Right lobe of liver (tissue), 6 donors: Measurements from ENCODE around the gene TAX1BP3. TPM values are rescaled to one million over a fixed set of nuclear protein-coding genes. Genes with fewer than 3 reads are reported as not detected.
"Not testable (repeated sequence)": the region's sequence is repeated elsewhere in the genome, so short reads cannot be mapped to it uniquely, and the experiment has no call there.

Source experiments
- ATAC-seq, 4 donors: fragments of 200-7000 bp; cut with Tn5 transposase; one replicate each; pipeline ENCODE4 v1.9.1; 2020; ENCODE audit warnings: mild to moderate bottlenecking in 4 of 4, moderate library complexity in 4 of 4
- DNase-seq, 3 donors: peaks; one replicate each; pipeline ENCODE4 v3.0.0-alpha.2; 2020
- H3K27ac ChIP-seq, 3 donors: fragments of 200-600 bp; one replicate each; pipeline ENCODE4 v1.8.0; 2022
- H3K27me3 ChIP-seq, 2 donors: fragments of 200-600 bp; one replicate each; pipeline ENCODE4 v1.8.0; 2022
- H3K36me3 ChIP-seq, 4 donors: fragments of 200-600 bp; sonication (generic) in 1 of 4; one replicate each; pipeline versions ENCODE4 v1.5.1 to v1.8.0; 2017 to 2022; ENCODE audit warnings: control low read depth in 1 of 4
- H3K4me1 ChIP-seq, 4 donors: fragments of 200-600 bp; sonication (generic) in 1 of 4; one replicate each; pipeline versions ENCODE4 v1.5.1 to v1.8.0; 2017 to 2022; ENCODE audit warnings: control low read depth in 1 of 4
- H3K4me3 ChIP-seq, 3 donors: fragments of 200-600 bp; one replicate each; pipeline ENCODE4 v1.8.0; 2022
- H3K9me3 ChIP-seq, 4 donors: fragments of 200-600 bp; sonication (generic) in 1 of 4; one replicate each; pipeline versions ENCODE4 v1.5.1 to v1.8.0; 2017 to 2022; ENCODE audit warnings: control low read depth in 1 of 4
- POLR2A ChIP-seq: fragments of 450-650 bp; IDR thresholded peaks from one replicate; pipeline ENCODE4 v1.6.1; 2017; ENCODE audit warnings: antibody characterized with exemption, mild to moderate bottlenecking
- WGBS: methylation state at CpG from one replicate; pipeline ENCODE4 v1.1.6; 2018; ENCODE audit warnings: low coverage, low lambda C conversion rate; ENCODE audit not compliant: insufficient coverage; ENCODE audit errors: missing lambda C conversion rate; 5-methylcytosine and 5-hydroxymethylcytosine counted together
- intact Hi-C, 2 donors: fragments of 100-400 bp; cut with DNase I; formaldehyde crosslinking; loops; one replicate each; pipeline versions ENCODE4 v1.11.2 to v1.14.1; 2022
- total RNA-seq, 6 experiments: library from RNA; depleted of rRNA in 2 of 6; stranded (reverse); fragments of >200 nt in 2 of 6; fragmentation: NEBNext Ultra II Directional in 3 of 6; extraction: Animal tissue kit (Norgen Biotek cat#: 25700) in 3 of 6; gene quantifications; one replicate each; pipeline versions ENCODE4 v1.1.0 to v1.2.4, GENCODE V29; 2016 to 2023
- TF ChIP-seq, protein P1 (sequence below), 4 donors: fragments of 200-600 bp in 3 of 4; fragments of 450-650 bp in 1 of 4; IDR thresholded peaks; one replicate each; pipeline versions ENCODE4 v1.5.1 to v1.8.0; 2016 to 2022; ENCODE audit warnings: antibody characterized with exemption in 4 of 4, mild to moderate bottlenecking in 2 of 4
- donor health status: DM: no; HTN: yes; CAD: no.
- donor health status: DM: no; HTN: no; CAD: no.
- donor health status: DM: no; HTN: no; CAD: no.
- donor health status: DM: no; HTN: yes; CAD: no.
- donor health status: DM: no; HTN: yes; CAD: no.

Gene TAX1BP3
- total RNA-seq, 6 experiments from 2014 or later = 8.1 to 60.9 (median 34.7) TPM

- no peak for TF ChIP-seq POLR2A
- TF ChIP-seq, protein P1, sequence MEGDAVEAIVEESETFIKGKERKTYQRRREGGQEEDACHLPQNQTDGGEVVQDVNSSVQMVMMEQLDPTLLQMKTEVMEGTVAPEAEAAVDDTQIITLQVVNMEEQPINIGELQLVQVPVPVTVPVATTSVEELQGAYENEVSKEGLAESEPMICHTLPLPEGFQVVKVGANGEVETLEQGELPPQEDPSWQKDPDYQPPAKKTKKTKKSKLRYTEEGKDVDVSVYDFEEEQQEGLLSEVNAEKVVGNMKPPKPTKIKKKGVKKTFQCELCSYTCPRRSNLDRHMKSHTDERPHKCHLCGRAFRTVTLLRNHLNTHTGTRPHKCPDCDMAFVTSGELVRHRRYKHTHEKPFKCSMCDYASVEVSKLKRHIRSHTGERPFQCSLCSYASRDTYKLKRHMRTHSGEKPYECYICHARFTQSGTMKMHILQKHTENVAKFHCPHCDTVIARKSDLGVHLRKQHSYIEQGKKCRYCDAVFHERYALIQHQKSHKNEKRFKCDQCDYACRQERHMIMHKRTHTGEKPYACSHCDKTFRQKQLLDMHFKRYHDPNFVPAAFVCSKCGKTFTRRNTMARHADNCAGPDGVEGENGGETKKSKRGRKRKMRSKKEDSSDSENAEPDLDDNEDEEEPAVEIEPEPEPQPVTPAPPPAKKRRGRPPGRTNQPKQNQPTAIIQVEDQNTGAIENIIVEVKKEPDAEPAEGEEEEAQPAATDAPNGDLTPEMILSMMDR (IDR thresholded peaks at IDR 0.05) = no peak
- 55% methylated on average over 3 of the region's 3 CpGs for WGBS
Observed at GRCh38 chr17:3708366-3708765, 40.0 kb upstream of the TAX1BP3 start.

DNA sequence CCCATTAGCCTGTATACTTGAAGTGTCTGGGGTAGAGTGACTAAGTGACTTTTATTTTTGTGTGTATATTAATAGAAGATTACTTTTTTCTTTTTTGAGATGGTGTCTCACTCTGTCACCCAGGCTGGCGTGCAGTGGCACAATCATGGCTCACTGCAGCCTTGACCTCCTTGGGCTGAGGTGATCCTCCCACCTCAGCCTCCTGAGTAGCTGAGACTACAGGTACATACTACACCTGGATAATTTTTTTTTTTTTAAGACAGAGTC is 37.3 kb upstream of the TAX1BP3 start:
- H3K27ac ChIP-seq, H3K4me3 ChIP-seq, ATAC-seq, H3K4me1 ChIP-seq, intact Hi-C loops, H3K9me3 ChIP-seq, DNase-seq, H3K27me3 ChIP-seq, H3K36me3 ChIP-seq: not testable (repeated sequence)
- 100% methylated on average over 1 of the region's 1 CpG for WGBS

More at GRCh38 chr17:3708366-3708765, 40.0 kb upstream of the TAX1BP3 start:
- H3K27me3 ChIP-seq = no peaks in the 10 kb centered on the region
- H3K36me3 ChIP-seq = no peaks in the 10 kb centered on the region
- intact Hi-C loops = no loop called here
- no peak overlapping the region for H3K27ac ChIP-seq
- no peaks in the 10 kb centered on the region for H3K4me1 ChIP-seq
- H3K4me3 ChIP-seq = no peak overlapping the region
- no peak for ATAC-seq
- DNase-seq = no peak
- H3K9me3 ChIP-seq = no peaks in the 10 kb centered on the region

DNA sequence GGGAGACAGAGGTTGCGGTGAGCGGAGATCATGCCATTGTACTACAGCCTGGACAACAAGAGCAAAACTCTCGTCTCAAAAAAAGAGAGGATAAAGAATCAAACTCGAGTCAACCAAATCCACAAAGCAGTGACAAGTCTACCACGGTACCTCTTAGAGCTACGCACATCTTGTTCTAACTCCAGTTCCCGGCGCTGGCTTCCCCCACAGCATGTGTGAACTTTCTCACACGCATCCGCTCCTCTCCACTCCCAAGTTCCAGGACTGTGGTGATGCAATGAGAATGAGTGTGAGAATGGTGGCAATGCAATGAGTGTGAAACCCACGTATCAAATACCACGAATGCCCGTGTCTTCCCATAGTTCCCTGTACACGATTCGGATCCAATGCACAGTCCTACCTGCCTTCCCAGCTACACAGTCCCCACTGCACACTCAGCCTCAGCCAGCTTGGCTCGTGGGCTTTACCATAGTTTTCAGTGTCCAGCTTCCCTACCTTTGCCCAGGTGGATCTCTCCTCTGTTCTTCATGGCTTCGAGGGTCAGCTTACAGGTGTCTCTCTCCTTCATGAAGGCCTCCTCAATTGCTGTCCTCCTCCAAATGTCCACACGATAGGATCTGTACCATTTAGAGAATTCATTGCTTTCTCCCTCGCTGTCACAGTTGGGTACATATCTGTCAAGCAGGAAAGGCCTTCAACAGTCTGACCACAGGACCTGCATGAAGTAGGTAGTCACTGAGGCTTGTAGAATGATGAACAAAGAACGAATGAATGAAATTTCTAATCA is 36.7 kb upstream of the TAX1BP3 start:
- 79% methylated on average over 13 of the region's 20 CpGs for WGBS
- no peak for TF ChIP-seq POLR2A
- TF ChIP-seq, protein P1 (IDR thresholded peaks at IDR 0.05) = no peak
- Histone ChIP-seq H3K4me3 (no peak overlapping the region), H3K27ac (no peak overlapping the region), H3K4me1 (no peaks in the 10 kb centered on the region), H3K9me3 (no peaks in the 10 kb centered on the region), H3K36me3 (no peaks in the 10 kb centered on the region), H3K27me3 (no peaks in the 10 kb centered on the region)
- no peak for DNase-seq
- ATAC-seq = no peak
- intact Hi-C loops = no loop called here

GRCh38 chr17:3702041-3702539 is 33.7 kb upstream of the TAX1BP3 start:
- H3K27ac ChIP-seq, H3K36me3 ChIP-seq, H3K9me3 ChIP-seq, H3K4me1 ChIP-seq, ATAC-seq, DNase-seq, H3K4me3 ChIP-seq, H3K27me3 ChIP-seq, intact Hi-C loops: not testable (repeated sequence)
- 71% methylated on average over 4 of the region's 7 CpGs for WGBS

GRCh38 chr17:3699951-3700350 is 31.6 kb upstream of the TAX1BP3 start:
- Histone ChIP-seq H3K27ac (no peak overlapping the region), H3K4me1 (peaks cover 0 to 7% (median 0%) of the 10 kb centered on the region in 4 donors), H3K9me3 (no peaks in the 10 kb centered on the region), H3K27me3 (no peaks in the 10 kb centered on the region), H3K36me3 (no peaks in the 10 kb centered on the region), H3K4me3 (no peak overlapping the region)
- 74% methylated on average over 2 of the region's 4 CpGs for WGBS
- ATAC-seq (no peak), DNase-seq (no peak)
- intact Hi-C loops = no loop called here
- TF ChIP-seq, protein P1 (IDR thresholded peaks at IDR 0.05) = no peak
- TF ChIP-seq POLR2A = no peak
